Heart left ventricle (tissue), 16 donors: ENCODE measurements around the gene APC2. TPM values are rescaled to one million over a fixed set of nuclear protein-coding genes. Genes with fewer than 3 reads are reported as not detected.

Experiments
- ATAC-seq, 4 donors: fragments of 200-7000 bp; cut with Tn5 transposase; one replicate each; pipeline ENCODE4 v1.9.1; 2020 to 2022; ENCODE audit warnings: moderate library complexity in 4 of 4, mild to moderate bottlenecking in 3 of 4, moderate number of reproducible peaks in 1 of 4
- DNase-seq, 5 donors: peaks; one replicate each; pipeline ENCODE4 v3.0.0-alpha.2; 2020
- H3K27ac ChIP-seq, 12 donors: fragments of 200-600 bp; sonication (generic) in 4 of 12; one replicate each; pipeline versions ENCODE4 v1.5.0 to v1.8.0; 2016 to 2022; ENCODE audit warnings: mild to moderate bottlenecking in 2 of 12
- H3K27me3 ChIP-seq, 9 donors: fragments of 200-600 bp; sonication (generic) in 2 of 9; one replicate each; pipeline versions ENCODE4 v1.5.1 to v1.8.0; 2016 to 2022; ENCODE audit warnings: mild to moderate bottlenecking in 3 of 9
- H3K36me3 ChIP-seq, 9 donors: fragments of 200-600 bp; sonication (generic) in 2 of 9; one replicate each; pipeline versions ENCODE4 v1.5.0 to v1.8.0; 2018 to 2022; ENCODE audit warnings: mild to moderate bottlenecking in 2 of 9
- H3K4me1 ChIP-seq, 12 donors: fragments of 200-600 bp; sonication (generic) in 4 of 12; one replicate each; pipeline versions ENCODE4 v1.5.0 to v1.8.0; 2016 to 2022; ENCODE audit warnings: mild to moderate bottlenecking in 3 of 12
- H3K4me3 ChIP-seq, 12 donors: fragments of 200-600 bp; sonication (generic) in 4 of 12; one replicate each; pipeline versions ENCODE4 v1.5.0 to v1.8.0; 2017 to 2022; ENCODE audit warnings: mild to moderate bottlenecking in 9 of 12, moderate library complexity in 4 of 12
- H3K9me3 ChIP-seq, 12 donors: fragments of 200-600 bp; sonication (generic) in 4 of 12; one replicate each; pipeline versions ENCODE4 v1.5.0 to v1.8.0; 2016 to 2022; ENCODE audit warnings: mild to moderate bottlenecking in 1 of 12
- CTCF ChIP-seq, 12 donors: fragments of 200-600 bp; sonication (generic) in 4 of 12; IDR thresholded peaks; one replicate each; pipeline versions ENCODE4 v1.5.0 to v1.8.0; 2018 to 2022; ENCODE audit warnings: antibody characterized with exemption in 12 of 12, mild to moderate bottlenecking in 5 of 12
- POLR2A ChIP-seq, 2 donors: fragments of 450-650 bp; IDR thresholded peaks; one replicate each; pipeline ENCODE4 v1.6.1; 2017; ENCODE audit warnings: antibody characterized with exemption in 2 of 2, mild to moderate bottlenecking in 2 of 2, moderate library complexity in 2 of 2
- WGBS, 4 donors: extraction: QIAGEN DNeasy Blood & Tissue Kit in 2 of 4; methylation state at CpG; one replicate each; pipeline versions ENCODE4 v1.1.5 to v1.1.7; 2013 to 2018; 5-methylcytosine and 5-hydroxymethylcytosine counted together
- intact Hi-C, 10 donors: fragments of 100-400 bp; cut with DNase I; formaldehyde crosslinking; loops; one replicate each; pipeline versions ENCODE4 v1.11.1 to v1.14.2; 2022
- polyA plus RNA-seq, 2 donors: library from polyadenylated mRNA; stranded (reverse); fragments of 200-250 nt; gene quantifications; one replicate each; pipeline ENCODE4 v1.2.3, GENCODE V29; 2013
- total RNA-seq, 9 donors: library from RNA; depleted of rRNA in 2 of 9; stranded (reverse); fragments of >200 nt in 2 of 9; fragmentation: NEBNext Ultra II Directional in 3 of 9; extraction: Animal tissue kit (Norgen Biotek cat#: 25700) in 3 of 9; gene quantifications; one replicate each; pipeline versions ENCODE4 v1.1.0 to v1.2.4, GENCODE V29; 2016 to 2023
- donor health status: ischemic (EF 13 %, LVEDD 7.1; RV severe dilation, severe dysfunction).
- donor health status: healthy with polysubstance abuse.
- donor health status: DM: no; HTN: yes; CAD: no.
- donor health status: DM: no; HTN: no; CAD: no.
- donor health status: ischemic (EF 25% LVEDD 6.9; RV normal size, moderate dysfunction).
- donor health status: ischemic (EF 25% LVEDD 5.7; RV mildly dilated, moderate dysfunction).
- donor health status: healthy.
- donor health status: DM: yes; HTN: yes; CAD: no.
- donor health status: ischemic (EF 35%, LVEDD 5.7; RV mildly dilated, moderate dysfunction).
- donor health status: nonischemic (EF 11% LVEDD 7.7; RV severe dilation, severe dysfunction).
- donor health status: DM: yes; HTN: yes; CAD: no.
- donor health status: PGD.
- donor health status: ischemic (EF 29% LVEDD 5.4; RV normal size, mild dysfunction).
- donor health status: nonischemic (EF 23%, LVEDD 6.1; RV moderate dilation, normal function).

The APC2 gene
- total and polyA plus RNA-seq, 11 donors, result 0.04 to 0.72 (median 0.11) TPM; not detected in 1

DNA sequence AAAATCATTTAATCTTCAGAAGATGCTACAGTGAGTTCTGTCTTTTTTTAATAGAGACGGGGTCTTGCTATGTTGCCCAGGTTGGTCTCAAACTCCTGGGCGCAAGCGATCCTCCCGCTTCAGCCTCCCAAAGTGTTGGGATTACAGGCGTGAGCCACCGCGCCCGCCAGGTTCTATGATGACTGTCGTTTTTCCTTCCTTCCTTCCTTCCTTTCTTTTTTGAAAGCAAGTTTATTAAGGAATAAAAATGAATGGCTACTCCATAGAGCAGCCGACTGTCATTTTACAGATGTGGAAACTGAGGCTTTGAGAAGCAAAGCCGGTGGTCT is 48.1 kb upstream of the APC2 start:
- ATAC-seq, result no peak
- peak in 1 of 12 donors; percentile 21 for TF ChIP-seq CTCF (IDR thresholded peaks at IDR 0.05)
- TF ChIP-seq POLR2A (IDR thresholded peaks at IDR 0.05), result no peak
- Histone ChIP-seq H3K27ac (peak overlapping the region in 6 of 12 donors; percentile 66 to 87 (median 76)), H3K27me3 (peaks cover 0 to 25% (median 0%) of the 10 kb centered on the region in 9 donors), H3K4me1 (peaks cover 0 to 36% (median 23%) of the 10 kb centered on the region in 12 donors), H3K36me3 (peaks cover 0 to 3% (median 0%) of the 10 kb centered on the region in 9 donors), H3K4me3 (peak overlapping the region in 10 of 12 donors; percentile 64 to 78 (median 72)), H3K9me3 (no peaks in the 10 kb centered on the region)
- WGBS, 4 donors, result 52 to 66% (median 59%) methylated on average over 11 of the region's 11 CpGs
- intact Hi-C loops, result loop anchor here in 5 of 10 donors (5.0 to 10.0 kb wide), 4 partner anchors 85 to 127 kb away; partner anchors contain the start of gene FAM174C (in 3 of the 5)
- no peak for DNase-seq

GRCh38 chr19:1402411-1403070 is 47.4 kb upstream of the APC2 start:
- Histone ChIP-seq H3K4me1 (peaks cover 0 to 36% (median 21%) of the 10 kb centered on the region in 12 donors), H3K4me3 (no peak overlapping the region), H3K27ac (no peak overlapping the region), H3K36me3 (peaks cover 0 to 3% (median 0%) of the 10 kb centered on the region in 9 donors), H3K27me3 (peaks cover 0 to 25% (median 0%) of the 10 kb centered on the region in 9 donors), H3K9me3 (no peaks in the 10 kb centered on the region)
- DNase-seq, result peak in 2 of 5 donors; percentile 20 to 61
- WGBS, 4 donors, result 60 to 69% (median 63%) methylated on average over 17 to 25 of the region's 25 CpGs
- TF ChIP-seq POLR2A (IDR thresholded peaks at IDR 0.05) (no peak), CTCF (IDR thresholded peaks at IDR 0.05) (no peak)
- intact Hi-C loops, result loop anchor here in 5 of 10 donors (5.0 to 10.0 kb wide), 4 partner anchors 85 to 128 kb away; partner anchors contain the start of gene FAM174C (in 3 of the 5)
- no peak for ATAC-seq

DNA sequence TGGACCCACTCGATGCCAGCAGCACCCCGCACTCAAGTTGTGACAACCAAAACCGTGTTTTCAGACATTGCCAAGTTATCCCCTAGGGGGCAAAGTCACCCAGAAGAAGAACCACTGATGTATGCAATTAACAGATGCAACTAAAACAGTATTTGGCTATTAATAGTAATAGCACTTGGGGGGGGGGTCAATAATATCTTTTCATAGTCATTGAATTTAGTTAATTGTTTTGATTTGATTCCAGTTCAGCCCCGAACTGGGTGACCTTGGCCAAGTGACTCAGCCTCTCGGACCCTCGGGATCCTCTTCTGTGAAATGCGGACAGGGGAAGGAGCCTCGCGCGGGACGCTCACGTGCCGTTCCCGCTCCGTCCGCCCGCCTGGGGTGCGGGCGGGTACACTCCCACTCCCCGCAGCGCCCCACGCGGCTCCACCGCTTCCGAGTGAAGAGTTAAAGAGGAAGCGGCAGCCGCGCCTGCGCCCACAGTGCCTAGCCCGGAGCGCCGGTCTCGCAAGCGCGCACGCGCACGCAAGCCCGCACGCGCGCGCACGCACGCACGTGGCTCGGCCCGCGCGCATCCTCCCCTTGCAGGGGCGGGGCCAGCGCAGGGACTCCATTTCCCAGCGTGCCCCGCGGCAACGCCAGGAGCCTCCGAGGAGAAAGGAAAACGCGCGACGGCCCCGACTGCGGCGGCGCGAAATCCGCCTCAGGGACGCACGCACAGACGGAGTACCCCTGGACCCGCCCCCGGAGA is 43.0 kb upstream of the APC2 start:
- intact Hi-C loops, result loop anchor here in 3 of 10 donors (5.0 to 10.0 kb wide), 2 partner anchors 132 to 185 kb away; partner anchors contain the start of genes FAM174C (in 2 of the 3) and MBD3 (in 1 of the 3)
- Histone ChIP-seq H3K36me3 (peaks cover 0 to 8% (median 0%) of the 10 kb centered on the region in 9 donors), H3K27me3 (peaks cover 0 to 12% (median 0%) of the 10 kb centered on the region in 9 donors), H3K4me3 (peak overlapping the region in 11 of 12 donors; percentile 31 to 100 (median 85)), H3K9me3 (no peaks in the 10 kb centered on the region), H3K4me1 (peaks cover 24 to 54% (median 38%) of the 10 kb centered on the region in 12 donors), H3K27ac (peak overlapping the region; percentile 39 to 98 (median 84))
- DNase-seq (peak; percentile 99 to 100 (median 100)), ATAC-seq (peak; percentile 89 to 92 (median 90))
- 0 to 1% (median 1%) methylated on average over 19 to 72 of the region's 72 CpGs for WGBS, 4 donors
- TF ChIP-seq CTCF (IDR thresholded peaks at IDR 0.05), result peak in 8 of 12 donors; percentile 22 to 46 (median 30)
- TF ChIP-seq POLR2A (IDR thresholded peaks at IDR 0.05), result peak in 1 of 2 donors; percentile 71
